CD14-positive monocyte (primary cell): Measurements from ENCODE around the gene ACSL1. TPM values are rescaled to one million over a fixed set of nuclear protein-coding genes. Genes with fewer than 3 reads are reported as not detected.
A peak's percentile ranks its signal among the peaks of the same experiment; 100 is the strongest.

ENCODE experiments used
- DNase-seq, 3 donors: peaks; one replicate each; pipeline ENCODE4 v3.0.0-alpha.2; 2011 to 2022
- H2AFZ ChIP-seq: 2 replicates; pipeline ENCODE4 v1.6.0; 2012; ENCODE audit warnings: mild to moderate bottlenecking, low read depth, low read length, inconsistent platforms; ENCODE audit not compliant: insufficient read depth, poor library complexity, severe bottlenecking
- H3K27ac ChIP-seq, 2 donors: 1 replicate in 1 of 2; 2 replicates in 1 of 2; pipeline ENCODE4 v1.5.1; 2012 to 2013; ENCODE audit warnings: low read length in 2 of 2, control low read depth in 1 of 2, inconsistent platforms in 1 of 2, low read depth in 1 of 2, mild to moderate bottlenecking in 1 of 2
- H3K27me3 ChIP-seq, 2 donors: one replicate each; pipeline versions ENCODE4 v1.6.0 to v1.6.1; 2011 to 2013; ENCODE audit warnings: low read length in 2 of 2; ENCODE audit not compliant: control insufficient read depth in 2 of 2, insufficient read depth in 2 of 2
- H3K36me3 ChIP-seq, 2 donors: replicated peaks in 1 of 2; 1 replicate in 1 of 2; 2 replicates in 1 of 2; pipeline versions ENCODE4 v1.5.1 to v1.6.1; 2012 to 2013; ENCODE audit warnings: low read length in 2 of 2, control low read depth in 1 of 2, inconsistent platforms in 1 of 2, mild to moderate bottlenecking in 1 of 2; ENCODE audit not compliant: insufficient read depth in 2 of 2, control insufficient read depth in 1 of 2
- H3K4me1 ChIP-seq, 2 donors: 1 replicate in 1 of 2; 2 replicates in 1 of 2; pipeline versions ENCODE4 v1.5.1 to v1.6.1; 2012 to 2013; ENCODE audit warnings: low read length in 2 of 2, control low read depth in 1 of 2, inconsistent platforms in 1 of 2, mild to moderate bottlenecking in 1 of 2, moderate library complexity in 1 of 2; ENCODE audit not compliant: insufficient read depth in 2 of 2, control insufficient read depth in 1 of 2
- H3K4me2 ChIP-seq: replicated peaks from 2 replicates; pipeline ENCODE3; 2012; ENCODE audit warnings: low read length, moderate library complexity, mild to moderate bottlenecking; ENCODE audit not compliant: poor library complexity, severe bottlenecking; ENCODE audit errors: extremely low read depth
- H3K4me3 ChIP-seq, 3 experiments: fragments of 200-600 bp in 1 of 3; sonication (generic) in 1 of 3; replicated peaks in 1 of 3; 1 replicate in 2 of 3; 2 replicates in 1 of 3; pipeline ENCODE4 v1.5.1; 2011 to 2013; ENCODE audit warnings: low read length in 3 of 3, mild to moderate bottlenecking in 3 of 3, control low read depth in 2 of 3, low read depth in 2 of 3, inconsistent platforms in 1 of 3, moderate library complexity in 1 of 3
- H3K79me2 ChIP-seq: 2 replicates; pipeline ENCODE4 v1.6.0; 2012; ENCODE audit warnings: mild to moderate bottlenecking, control low read depth, inconsistent platforms, low read length, moderate library complexity; ENCODE audit not compliant: insufficient read depth
- H3K9ac ChIP-seq: 2 replicates; pipeline ENCODE4 v1.6.0; 2017; ENCODE audit warnings: low read length, mild to moderate bottlenecking; ENCODE audit not compliant: insufficient read depth, poor library complexity, severe bottlenecking
- H3K9me3 ChIP-seq, 2 donors: replicated peaks in 1 of 2; 1 replicate in 1 of 2; 2 replicates in 1 of 2; pipeline versions ENCODE4 v1.5.1 to v1.6.1; 2012 to 2013; ENCODE audit warnings: low read length in 2 of 2, control low read depth in 1 of 2; ENCODE audit not compliant: control insufficient read depth in 1 of 2, insufficient read depth in 1 of 2
- H4K20me1 ChIP-seq: 2 replicates; pipeline ENCODE4 v1.6.0; 2012; ENCODE audit warnings: mild to moderate bottlenecking, low read length, control low read depth, moderate library complexity; ENCODE audit not compliant: insufficient read depth
- H3K27ac Mint-ChIP-seq, 7 donors: one replicate each; pipeline ENCODE4 v1.8.0; 2020; ENCODE audit warnings: mild to moderate bottlenecking in 7 of 7, mixed read lengths in 7 of 7, moderate library complexity in 6 of 7, inconsistent platforms in 2 of 7
- H3K27me3 Mint-ChIP-seq, 3 donors: one replicate each; pipeline ENCODE4 v1.8.0; 2021 to 2022; ENCODE audit warnings: low read depth in 3 of 3, mild to moderate bottlenecking in 3 of 3, mixed read lengths in 3 of 3, moderate library complexity in 3 of 3, inconsistent platforms in 1 of 3
- H3K36me3 Mint-ChIP-seq, 2 donors: one replicate each; pipeline ENCODE4 v1.8.0; 2020; ENCODE audit warnings: mixed read lengths in 2 of 2, inconsistent platforms in 1 of 2, mild to moderate bottlenecking in 1 of 2
- H3K4me1 Mint-ChIP-seq: one replicate; pipeline ENCODE4 v1.8.0; 2020; ENCODE audit warnings: mild to moderate bottlenecking, mixed read lengths
- H3K4me3 Mint-ChIP-seq, 2 donors: one replicate each; pipeline ENCODE4 v1.8.0; 2020; ENCODE audit warnings: mild to moderate bottlenecking in 2 of 2, mixed read lengths in 2 of 2, moderate library complexity in 1 of 2
- H3K9me3 Mint-ChIP-seq, 7 donors: one replicate each; pipeline ENCODE4 v1.8.0; 2020 to 2022; ENCODE audit warnings: mixed read lengths in 7 of 7, mild to moderate bottlenecking in 6 of 7, moderate library complexity in 6 of 7, inconsistent platforms in 2 of 7
- CTCF ChIP-seq: fragments of 200-600 bp; IDR thresholded peaks from one replicate; pipeline ENCODE4 v1.8.0; 2022; ENCODE audit warnings: antibody characterized with exemption, mild to moderate bottlenecking
- WGBS: methylation state at CpG from one replicate; pipeline ENCODE4 v1.1.5; 2013; ENCODE audit warnings: missing lambda C conversion rate; ENCODE audit not compliant: insufficient coverage; 5-methylcytosine and 5-hydroxymethylcytosine counted together
- intact Hi-C, 2 donors: fragments of 100-400 bp; cut with micrococcal nuclease; formaldehyde crosslinking; loops; one replicate each; pipeline versions ENCODE4 v1.15.0 to v1.15.1; 2023
- polyA plus RNA-seq, 3 donors: library from polyadenylated mRNA; depleted of rRNA in 1 of 3; unstranded in 2 of 3; stranded (reverse) in 1 of 3; fragments of 300-500 nt in 2 of 3; fragments of >200 nt in 1 of 3; fragmentation: Illumina TruSeq in 2 of 3; gene quantifications; 1 replicate in 2 of 3; 2 replicates in 1 of 3; pipeline ENCODE4 v1.2.3, GENCODE V29; 2012 to 2021

Gene ACSL1
- polyA plus RNA-seq, 3 donors: 72.4 to 115 (median 115) TPM

- H3K36me3 ChIP-seq: no peaks in the 10 kb centered on the region
These were observed 26.1 kb upstream of the ACSL1 start for GRCh38 chr4:184851886-184852285.

DNA sequence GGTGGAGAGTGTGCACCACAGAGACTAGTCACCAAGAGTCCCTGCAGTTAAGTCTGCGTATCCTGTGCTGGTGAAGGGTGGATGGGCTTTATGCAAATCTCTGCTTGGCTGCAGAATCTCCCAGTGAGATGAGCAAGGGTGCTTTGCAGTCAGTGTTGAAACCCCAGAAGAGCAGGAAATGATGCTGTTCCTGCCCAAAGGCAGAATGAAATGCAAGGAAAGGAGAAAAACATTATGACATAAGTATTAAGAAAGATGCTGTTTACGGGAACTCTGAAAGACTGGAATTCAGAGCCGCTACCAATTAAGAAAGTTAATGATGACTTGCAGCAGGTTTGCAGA, 25.4 kb upstream of the ACSL1 start:
- intact Hi-C loops: loop anchor here (2.0 to 5.0 kb wide), 4 partner anchors 34 to 58 kb away; no protein-coding TSS in a partner anchor
- H3K27ac Mint-ChIP-seq: no peak overlapping the region
- Histone ChIP-seq H3K36me3 (no peaks in the 10 kb centered on the region), H3K4me1 (peaks cover 79 to 88% of the 10 kb centered on the region in 2 donors), H3K79me2 (no peaks in the 10 kb centered on the region), H4K20me1 (no peaks in the 10 kb centered on the region), H3K9me3 (no peaks in the 10 kb centered on the region), H3K4me2 (peak overlapping the region; percentile 54), H3K9ac (peak overlapping the region; percentile 40), H2AFZ (no peak overlapping the region), H3K4me3 (peak overlapping the region in 1 of 3 experiments; percentile 52), H3K27ac (peak overlapping the region; percentile 83 to 93), H3K27me3 (no peaks in the 10 kb centered on the region)
- peaks cover 0 to 7% of the 10 kb centered on the region in 2 donors for H3K36me3 Mint-ChIP-seq
- H3K27me3 Mint-ChIP-seq: peaks cover 2 to 3% (median 3%) of the 10 kb centered on the region in 3 donors
- no peak overlapping the region for H3K4me3 Mint-ChIP-seq
- peaks cover 0 to 3% (median 0%) of the 10 kb centered on the region in 7 donors for H3K9me3 Mint-ChIP-seq
- H3K4me1 Mint-ChIP-seq: peaks cover 12% of the 10 kb centered on the region
- TF ChIP-seq CTCF: no peak
- DNase-seq: peak; percentile 90 to 96 (median 91)
- WGBS: 0% methylated on average over 2 of the region's 3 CpGs

More at GRCh38 chr4:184851886-184852285, 26.1 kb upstream of the ACSL1 start:
- no peak overlapping the region for H2AFZ ChIP-seq
- Mint-ChIP-seq H3K36me3 (peaks cover 0 to 4% of the 10 kb centered on the region in 2 donors), H3K4me3 (no peak overlapping the region), H3K27me3 (peaks cover 2 to 3% (median 3%) of the 10 kb centered on the region in 3 donors), H3K4me1 (peaks cover 14% of the 10 kb centered on the region), H3K9me3 (peaks cover 0 to 3% (median 0%) of the 10 kb centered on the region in 7 donors), H3K27ac (no peak overlapping the region)
- peak overlapping the region; percentile 83 to 93 for H3K27ac ChIP-seq
- no peaks in the 10 kb centered on the region for H3K27me3 ChIP-seq
- peak in 1 of 3 donors; percentile 66 for DNase-seq
- peaks cover 84 to 93% of the 10 kb centered on the region in 2 donors for H3K4me1 ChIP-seq
- no CpG with 5 or more reads among the region's 1 CpG for WGBS
- TF ChIP-seq CTCF: no peak
- intact Hi-C loops: loop anchor here (2.0 to 5.0 kb wide), 4 partner anchors 35 to 59 kb away; no protein-coding TSS in a partner anchor
- peak overlapping the region in 1 of 3 experiments; percentile 52 for H3K4me3 ChIP-seq
- H3K9ac ChIP-seq: no peak overlapping the region
- H3K79me2 ChIP-seq: no peaks in the 10 kb centered on the region
- H3K4me2 ChIP-seq: peak overlapping the region; percentile 54
- no peaks in the 10 kb centered on the region for H3K9me3 ChIP-seq
- H4K20me1 ChIP-seq: no peaks in the 10 kb centered on the region
